Ovary (tissue), 3 donors: ENCODE measurements around the gene CD8B2.

ENCODE experiments used
- CTCF ChIP-seq, 3 donors: fragments of 450-650 bp in 2 of 3; fragments of 200-600 bp in 1 of 3; IDR thresholded peaks; one replicate each; pipeline versions ENCODE4 v1.5.1 to v1.8.0; 2016 to 2022; ENCODE audit warnings: antibody characterized with exemption in 3 of 3, mild to moderate bottlenecking in 1 of 3
- POLR2A ChIP-seq: fragments of 450-650 bp; IDR thresholded peaks from one replicate; pipeline ENCODE4 v1.6.1; 2017; ENCODE audit warnings: antibody characterized with exemption, mild to moderate bottlenecking, moderate library complexity
- donor health status: DM: no; HTN: no; CAD: no.

- TF ChIP-seq CTCF (IDR thresholded peaks at IDR 0.05) (no peak), POLR2A (no peak)
Measured at GRCh38 chr2:106516436-106516835, 29.3 kb downstream of the CD8B2 start.
